ENCODE measurements around the gene RBMS2.

DNA sequence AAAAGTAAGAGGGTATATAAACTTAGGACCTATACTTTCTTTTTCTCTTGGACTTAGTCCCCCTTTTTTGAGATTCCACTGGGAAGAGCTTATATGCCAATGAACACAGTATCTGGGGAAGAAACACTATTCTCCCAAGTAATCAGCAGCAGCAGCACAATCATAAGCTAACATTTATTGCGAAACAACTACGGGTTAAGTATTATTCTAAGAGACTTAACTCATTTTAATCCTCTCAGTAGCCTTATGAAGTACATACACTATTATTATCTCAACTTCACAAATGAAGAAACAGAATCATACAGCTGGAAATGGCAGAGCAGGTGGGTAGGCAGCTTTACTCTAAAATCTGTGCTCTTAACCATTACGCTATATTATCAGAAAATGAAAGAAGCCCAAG is 80.6 kb downstream of the RBMS2 start:
- TF ChIP-seq MAX (IDR thresholded peaks at IDR 0.05): no peak
- TF ChIP-seq TAF1 (IDR thresholded peaks at IDR 0.05; ENCODE audit: low read depth): no peak

All from Ishikawa (cell line).